HEK293 (cell line): Measurements from ENCODE around the gene LPCAT1.

Experiments used
- CTCF ChIA-PET: fragments of 350-600 bp; formaldehyde crosslinking; extraction: SDS; loops from one replicate; lab custom pipeline; 2021; ENCODE audit warnings: antibody characterized with exemption; lab: Yijun Ruan, JAX
- POLR2A ChIA-PET: fragments of 300-600 bp; formaldehyde crosslinking; extraction: SDS; loops from one replicate; lab custom pipeline; 2020; ENCODE audit warnings: antibody characterized with exemption, inconsistent platforms; lab: Yijun Ruan, JAX
- H3K27ac ChIP-seq: fragments of 200-500 bp; sonication (Bioruptor generic); 2 replicates; pipeline ENCODE4 v1.5.1; 2014; ENCODE audit warnings: low read depth, low read length, control low read depth, inconsistent platforms; ENCODE audit errors: extremely low read depth
- H3K36me3 ChIP-seq, 2 experiments: fragments of 200-500 bp in 1 of 2; sonication (Bioruptor generic) in 1 of 2; 1 replicate in 1 of 2; 2 replicates in 1 of 2; pipeline ENCODE4 v1.5.1; 2014 to 2017; ENCODE audit warnings: inconsistent platforms in 2 of 2, low read length in 2 of 2; ENCODE audit not compliant: control insufficient read depth in 2 of 2, insufficient read depth in 1 of 2
- H3K4me1 ChIP-seq: fragments of 200-500 bp; sonication (Bioruptor generic); 2 replicates; pipeline ENCODE4 v1.5.1; 2014; ENCODE audit warnings: mild to moderate bottlenecking, low read length, inconsistent platforms; ENCODE audit not compliant: control insufficient read depth, insufficient read depth
- H3K4me3 ChIP-seq: 2 replicates; pipeline ENCODE4 v1.5.1; 2011; ENCODE audit warnings: low read depth, mild to moderate bottlenecking, control low read depth, low read length, moderate library complexity
- H3K9me3 ChIP-seq: fragments of 200-500 bp; sonication (Bioruptor generic); 2 replicates; pipeline ENCODE4 v1.5.1; 2014; ENCODE audit warnings: low read depth, low read length, inconsistent platforms; ENCODE audit not compliant: control insufficient read depth, insufficient read depth
- GLIS2 ChIP-seq: fragments of 450-650 bp; formaldehyde crosslinking; IDR thresholded peaks from 2 replicates; pipeline ENCODE4 v1.5.1; 2016; ENCODE audit warnings: missing biosample characterization, missing genetic modification characterization
- HIC1 ChIP-seq: fragments of 450-650 bp; formaldehyde crosslinking; IDR thresholded peaks from 2 replicates; pipeline ENCODE4 v1.5.1; 2016; ENCODE audit warnings: missing biosample characterization, missing genetic modification characterization
- MZF1 ChIP-seq: fragments of 450-650 bp; formaldehyde crosslinking; IDR thresholded peaks from 2 replicates; pipeline ENCODE4 v1.5.1; 2017; ENCODE audit warnings: missing biosample characterization, missing genetic modification characterization, borderline replicate concordance
- PATZ1 ChIP-seq: fragments of 450-650 bp; formaldehyde crosslinking; IDR thresholded peaks from 2 replicates; pipeline ENCODE4 v1.5.1; 2016; ENCODE audit warnings: missing biosample characterization, missing genetic modification characterization
- SCRT1 ChIP-seq: fragments of 450-650 bp; formaldehyde crosslinking; IDR thresholded peaks from 2 replicates; pipeline ENCODE4 v1.5.1; 2016; ENCODE audit warnings: missing biosample characterization, missing genetic modification characterization, borderline replicate concordance
- ZBTB20 ChIP-seq: fragments of 450-650 bp; formaldehyde crosslinking; IDR thresholded peaks from 2 replicates; pipeline ENCODE4 v1.5.1; 2016; ENCODE audit warnings: missing biosample characterization, missing genetic modification characterization
- ZBTB8A ChIP-seq: fragments of 450-650 bp; formaldehyde crosslinking; IDR thresholded peaks from 2 replicates; pipeline ENCODE4 v1.5.1; 2016; ENCODE audit warnings: missing biosample characterization, missing genetic modification characterization
- ZFHX2 ChIP-seq: fragments of 450-650 bp; formaldehyde crosslinking; conservative IDR thresholded peaks from 2 replicates; pipeline ENCODE4 v1.5.1; 2016; ENCODE audit warnings: missing biosample characterization, missing genetic modification characterization
- ZIC2 ChIP-seq: fragments of 450-650 bp; formaldehyde crosslinking; IDR thresholded peaks from 2 replicates; pipeline ENCODE4 v1.5.1; 2016; ENCODE audit warnings: missing biosample characterization, missing genetic modification characterization
- ZNF138 ChIP-seq: fragments of 450-650 bp; formaldehyde crosslinking; IDR thresholded peaks from 2 replicates; pipeline ENCODE4 v1.5.1; 2016; ENCODE audit warnings: missing biosample characterization, missing genetic modification characterization, borderline replicate concordance
- ZNF19 ChIP-seq: fragments of 450-650 bp; formaldehyde crosslinking; IDR thresholded peaks from 2 replicates; pipeline ENCODE4; 2016; ENCODE audit warnings: missing biosample characterization, missing genetic modification characterization, low read depth
- ZNF423 ChIP-seq: fragments of 450-650 bp; formaldehyde crosslinking; IDR thresholded peaks from 2 replicates; pipeline ENCODE4 v1.5.1; 2016; ENCODE audit warnings: missing biosample characterization, missing genetic modification characterization
- ZNF549 ChIP-seq: fragments of 450-650 bp; IDR thresholded peaks from 2 replicates; pipeline ENCODE4 v1.5.1; 2018; ENCODE audit warnings: missing biosample characterization, missing genetic modification characterization, mild to moderate bottlenecking, inconsistent platforms, moderate library complexity
- ZNF596 ChIP-seq: fragments of 450-650 bp; IDR thresholded peaks from 2 replicates; pipeline ENCODE4 v1.5.0; 2018; ENCODE audit warnings: missing biosample characterization, mild to moderate bottlenecking, missing genetic modification characterization, moderate library complexity
- ZNF629 ChIP-seq: fragments of 450-650 bp; formaldehyde crosslinking; IDR thresholded peaks from 2 replicates; pipeline ENCODE4 v1.5.1; 2017; ENCODE audit warnings: missing biosample characterization, missing genetic modification characterization
- TF ChIP-seq, protein P1 (sequence below): fragments of 450-650 bp; formaldehyde crosslinking; optimal IDR thresholded peaks from 2 replicates; pipeline ENCODE3; 2016; ENCODE audit warnings: missing biosample characterization, mild to moderate bottlenecking, missing genetic modification characterization
- TF ChIP-seq, protein P2 (sequence below): sonication (generic); formaldehyde crosslinking; IDR thresholded peaks from 2 replicates; pipeline ENCODE4 v1.8.1; 2022; ENCODE audit warnings: mild to moderate bottlenecking, moderate library complexity, missing genetic modification reagents
- TF ChIP-seq, protein P3 (sequence below): fragments of 450-650 bp; formaldehyde crosslinking; IDR thresholded peaks from 2 replicates; pipeline ENCODE4 v1.5.1; 2016; ENCODE audit warnings: missing biosample characterization, missing genetic modification characterization

Gene LPCAT1

DNA sequence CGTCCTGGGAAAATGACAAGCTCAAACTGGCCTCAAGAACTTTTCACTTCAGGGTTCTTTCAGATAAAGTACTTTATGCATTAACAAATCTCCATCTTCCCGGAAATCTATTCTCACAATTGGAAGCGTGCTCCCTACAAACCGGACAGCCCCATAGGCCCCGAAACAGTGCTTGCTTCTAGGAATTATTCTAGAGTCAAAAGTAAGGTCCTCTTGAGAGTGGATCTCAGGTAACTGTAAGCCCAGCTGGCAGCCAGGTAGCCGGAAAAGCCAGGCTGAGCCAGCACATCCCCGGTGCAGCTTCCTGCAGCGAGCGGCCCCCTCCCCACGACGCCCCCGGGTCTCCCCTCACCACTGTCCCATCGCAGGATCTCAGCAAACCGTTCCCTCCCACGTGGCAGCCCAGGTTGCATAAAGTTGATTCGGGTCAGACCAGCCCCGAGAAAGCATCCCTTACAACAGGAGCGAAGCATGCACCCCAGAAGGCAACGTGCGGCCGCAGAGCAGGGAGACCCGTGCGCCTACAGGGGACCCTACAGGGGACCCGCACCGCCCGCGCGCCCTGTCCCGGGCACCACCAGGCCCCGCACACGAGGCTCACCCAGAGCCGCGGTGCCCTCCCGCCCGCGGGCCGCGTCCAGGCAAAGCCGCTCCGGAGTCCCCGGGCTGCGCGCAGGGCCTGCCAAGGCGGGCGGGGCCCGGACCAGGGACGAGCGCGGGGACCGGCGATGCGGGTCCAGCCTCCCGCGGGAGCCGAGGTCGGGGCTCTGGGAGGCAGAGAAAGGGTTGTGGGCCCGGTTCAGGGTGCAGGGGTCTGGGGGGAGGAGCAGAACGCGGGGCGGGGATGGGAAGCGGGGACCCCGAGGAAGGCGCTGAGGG lies 920 bp downstream of the LPCAT1 start:
- H3K9me3 ChIP-seq = no peaks in the 10 kb centered on the region
- POLR2A ChIA-PET = interaction anchor here (1.0 to 1.6 kb wide), 3 partner anchors 19 to 33 kb away, joined by 3 to 4 read pairs (median 3); no protein-coding TSS in a partner anchor
- H3K4me1 ChIP-seq = peaks cover 20% of the 10 kb centered on the region
- H3K36me3 ChIP-seq = peaks cover 27 to 34% of the 10 kb centered on the region in 2 experiments
- CTCF ChIA-PET = interaction anchor here (0.6 to 2.3 kb wide), 2 partner anchors 19 to 122 kb away, joined by 8 to 9 read pairs; no protein-coding TSS in a partner anchor
- H3K4me3 ChIP-seq = peak overlapping the region; percentile 64
- peak overlapping the region; percentile 53; the same call in 1 of the 2 replicates for H3K27ac ChIP-seq
- TF ChIP-seq ZBTB20 (tag by site-specific recombination) (peak; percentile 55; the same call in 1 of the 2 replicates), SCRT1 (tag by site-specific recombination) (no peak), PATZ1 (tag by site-specific recombination) (peak; percentile 25; the same call in 1 of the 2 replicates), ZIC2 (tag by site-specific recombination) (peak; percentile 16; the same call in 1 of the 2 replicates), ZFHX2 (tag by site-specific recombination) (peak; percentile 28; the same call in 1 of the 2 replicates), GLIS2 (peak; percentile 69), ZNF138 (tag by site-specific recombination) (no peak), ZBTB8A (tag by site-specific recombination) (peak; percentile 88)
- TF ChIP-seq, protein P1, sequence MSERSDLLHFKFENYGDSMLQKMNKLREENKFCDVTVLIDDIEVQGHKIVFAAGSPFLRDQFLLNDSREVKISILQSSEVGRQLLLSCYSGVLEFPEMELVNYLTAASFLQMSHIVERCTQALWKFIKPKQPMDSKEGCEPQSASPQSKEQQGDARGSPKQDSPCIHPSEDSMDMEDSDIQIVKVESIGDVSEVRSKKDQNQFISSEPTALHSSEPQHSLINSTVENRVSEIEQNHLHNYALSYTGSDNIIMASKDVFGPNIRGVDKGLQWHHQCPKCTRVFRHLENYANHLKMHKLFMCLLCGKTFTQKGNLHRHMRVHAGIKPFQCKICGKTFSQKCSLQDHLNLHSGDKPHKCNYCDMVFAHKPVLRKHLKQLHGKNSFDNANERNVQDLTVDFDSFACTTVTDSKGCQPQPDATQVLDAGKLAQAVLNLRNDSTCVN (tag by site-specific recombination) = peak; percentile 70
- TF ChIP-seq, protein P2, sequence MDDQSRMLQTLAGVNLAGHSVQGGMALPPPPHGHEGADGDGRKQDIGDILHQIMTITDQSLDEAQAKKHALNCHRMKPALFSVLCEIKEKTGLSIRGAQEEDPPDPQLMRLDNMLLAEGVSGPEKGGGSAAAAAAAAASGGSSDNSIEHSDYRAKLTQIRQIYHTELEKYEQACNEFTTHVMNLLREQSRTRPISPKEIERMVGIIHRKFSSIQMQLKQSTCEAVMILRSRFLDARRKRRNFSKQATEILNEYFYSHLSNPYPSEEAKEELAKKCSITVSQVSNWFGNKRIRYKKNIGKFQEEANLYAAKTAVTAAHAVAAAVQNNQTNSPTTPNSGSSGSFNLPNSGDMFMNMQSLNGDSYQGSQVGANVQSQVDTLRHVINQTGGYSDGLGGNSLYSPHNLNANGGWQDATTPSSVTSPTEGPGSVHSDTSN (CRISPR knock-in tag) = peak; percentile 3; the same call in 1 of the 2 replicates

DNA sequence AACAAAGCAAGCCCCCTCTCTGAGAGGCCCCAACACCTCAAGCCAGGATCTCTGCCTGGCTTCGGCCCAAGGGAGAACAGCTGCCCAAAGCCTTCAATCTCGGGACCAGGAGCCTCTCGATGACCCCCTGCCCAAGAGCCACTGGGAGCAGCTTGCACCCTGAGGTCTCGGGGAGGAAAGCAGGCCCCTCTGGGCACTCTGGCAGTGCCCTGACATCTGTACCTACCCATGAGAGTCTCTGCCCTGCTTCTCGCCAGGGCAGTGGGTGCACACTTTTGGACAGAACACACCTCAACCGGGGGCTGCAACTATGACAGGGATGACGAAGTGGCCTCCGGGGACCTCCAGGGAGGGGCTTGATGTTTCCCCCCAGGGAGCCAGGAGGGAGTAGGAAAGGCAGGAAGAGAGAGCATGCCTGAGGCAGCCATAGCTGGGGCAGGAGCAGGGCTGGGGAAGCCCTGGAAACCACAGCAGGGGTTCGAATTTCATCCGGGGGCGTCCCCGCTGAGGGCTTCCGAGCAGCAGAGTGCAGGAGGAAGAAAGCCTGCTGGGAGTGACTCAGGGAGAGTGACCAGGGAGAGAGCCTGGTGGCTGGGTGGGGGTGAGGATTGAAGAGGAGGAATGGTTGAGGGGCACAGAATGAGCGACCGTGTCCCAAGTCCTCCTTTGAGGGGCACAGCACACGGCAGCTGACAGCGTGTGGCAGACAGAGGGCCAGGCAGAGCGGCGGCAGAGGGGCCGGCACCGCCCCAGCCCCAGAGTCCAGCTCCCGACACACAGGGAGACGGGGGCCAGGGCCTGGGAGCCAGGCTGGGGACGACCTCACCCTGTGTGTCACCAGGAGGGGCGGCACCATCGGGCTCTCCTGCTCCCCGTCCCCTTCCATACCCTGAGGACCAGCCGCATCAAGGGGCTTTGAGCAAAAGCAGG lies 1.8 kb downstream of the LPCAT1 start:
- ChIA-PET CTCF (interaction anchor here (0.6 to 2.3 kb wide), 3 partner anchors 10 to 123 kb away, joined by 3 to 9 read pairs (median 8); no protein-coding TSS in a partner anchor), POLR2A (interaction anchor here (1.2 to 1.6 kb wide), 2 partner anchors 32 to 72 kb away, joined by 3 read pairs; no protein-coding TSS in a partner anchor)
- Histone ChIP-seq H3K4me1 (peaks cover 20% of the 10 kb centered on the region), H3K4me3 (peak overlapping the region; percentile 64), H3K36me3 (peaks cover 27 to 42% of the 10 kb centered on the region in 2 experiments), H3K27ac (no peak overlapping the region; the same call in 1 of the 2 replicates), H3K9me3 (no peaks in the 10 kb centered on the region)
- TF ChIP-seq, protein P3, sequence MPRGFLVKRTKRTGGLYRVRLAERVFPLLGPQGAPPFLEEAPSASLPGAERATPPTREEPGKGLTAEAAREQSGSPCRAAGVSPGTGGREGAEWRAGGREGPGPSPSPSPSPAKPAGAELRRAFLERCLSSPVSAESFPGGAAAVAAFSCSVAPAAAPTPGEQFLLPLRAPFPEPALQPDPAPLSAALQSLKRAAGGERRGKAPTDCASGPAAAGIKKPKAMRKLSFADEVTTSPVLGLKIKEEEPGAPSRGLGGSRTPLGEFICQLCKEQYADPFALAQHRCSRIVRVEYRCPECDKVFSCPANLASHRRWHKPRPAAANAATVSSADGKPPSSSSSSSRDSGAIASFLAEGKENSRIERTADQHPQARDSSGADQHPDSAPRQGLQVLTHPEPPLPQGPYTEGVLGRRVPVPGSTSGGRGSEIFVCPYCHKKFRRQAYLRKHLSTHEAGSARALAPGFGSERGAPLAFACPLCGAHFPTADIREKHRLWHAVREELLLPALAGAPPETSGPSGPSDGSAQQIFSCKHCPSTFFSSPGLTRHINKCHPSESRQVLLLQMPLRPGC (tag by site-specific recombination) = no peak
- no peak for TF ChIP-seq ZNF549 (tag by site-specific recombination)
- TF ChIP-seq HIC1 (tag by site-specific recombination) = peak; percentile 67; the same call in 1 of the 2 replicates
- no peak for TF ChIP-seq ZNF19 (tag by site-specific recombination)
- no peak for TF ChIP-seq ZNF629 (tag by site-specific recombination)
- TF ChIP-seq MZF1 (tag by site-specific recombination) = no peak
- no peak for TF ChIP-seq ZNF596
- peak; percentile 75 for TF ChIP-seq PATZ1 (tag by site-specific recombination)
- TF ChIP-seq ZNF423 (tag by site-specific recombination) = peak; percentile 53
